Activated CD4-positive, CD25-positive, alpha-beta regulatory T cell treated with anti-CD3 and anti-CD28 coated beads, Interleukin-2, amount 50 U/mL, for 24 hours (primary cell): Measurements from ENCODE around the gene STAU1.
"Not testable (repeated sequence)": the region's sequence is repeated elsewhere in the genome, so short reads cannot be mapped to it uniquely, and the experiment has no call there.

Experiments
- ATAC-seq, 2 donors: fragments of 150-1000 bp; cut with Tn5 transposase; one replicate each; pipeline ENCODE4 v1.10.0; 2021; ENCODE audit warnings: mild to moderate bottlenecking in 1 of 2, moderate library complexity in 1 of 2

The STAU1 gene

GRCh38 chr20:49187851-49188641 is at the start of gene STAU1:
Gene STAU1, minus strand, starts transcription at chr20:49188334. Its CDS starts 22,133 bp downstream, at chr20:49166201.
- ATAC-seq, result peak; percentile 98

GRCh38 chr20:49237531-49237930 is 49.4 kb upstream of the STAU1 start:
- ATAC-seq, result no peak

GRCh38 chr20:49236301-49236700 is 48.2 kb upstream of the STAU1 start:
- ATAC-seq, result no peak

- no peak for ATAC-seq
Measured at GRCh38 chr20:49234831-49235230, 46.7 kb upstream of the STAU1 start.

- ATAC-seq, result no peak
Measured at GRCh38 chr20:49233226-49233625, 45.1 kb upstream of the STAU1 start.

- ATAC-seq, result no peak
Measured at GRCh38 chr20:49231471-49231870, 43.3 kb upstream of the STAU1 start.

GRCh38 chr20:49230561-49231133 is 42.5 kb upstream of the STAU1 start:
- no peak for ATAC-seq

GRCh38 chr20:49230021-49230420 is 41.9 kb upstream of the STAU1 start:
- ATAC-seq, result no peak

GRCh38 chr20:49229381-49229780 is 41.2 kb upstream of the STAU1 start:
- no peak for ATAC-seq

- no peak for ATAC-seq
Measured at GRCh38 chr20:49228676-49229075, 40.5 kb upstream of the STAU1 start.

GRCh38 chr20:49225896-49226295 is 37.8 kb upstream of the STAU1 start:
- ATAC-seq, result no peak

GRCh38 chr20:49219924-49220831 is 32.0 kb upstream of the STAU1 start:
- ATAC-seq, result no peak

GRCh38 chr20:49219091-49219923 is 31.2 kb upstream of the STAU1 start, which contains the start of gene DDX27:
Gene DDX27, plus strand, starts transcription at chr20:49219416. Its CDS starts 33 bp downstream, at chr20:49219449.
- peak; percentile 90 to 91 for ATAC-seq

GRCh38 chr20:49218739-49219090 is 30.6 kb upstream of the STAU1 start:
- not testable (repeated sequence) for ATAC-seq

GRCh38 chr20:49216991-49217578 is 29.0 kb upstream of the STAU1 start:
- peak; percentile 74 to 77 for ATAC-seq

- no peak for ATAC-seq
Measured at GRCh38 chr20:49215232-49215631, 27.1 kb upstream of the STAU1 start.

GRCh38 chr20:49214571-49214970 is 26.4 kb upstream of the STAU1 start:
- ATAC-seq, result no peak

- no peak for ATAC-seq
Measured at GRCh38 chr20:49210757-49211110, 22.6 kb upstream of the STAU1 start.

GRCh38 chr20:49210101-49210756 is 22.1 kb upstream of the STAU1 start:
- no peak for ATAC-seq

GRCh38 chr20:49207076-49207475 is 18.9 kb upstream of the STAU1 start:
- ATAC-seq, result no peak

- no peak for ATAC-seq
Measured at GRCh38 chr20:49203746-49204145, 15.6 kb upstream of the STAU1 start.

- no peak for ATAC-seq
Measured at GRCh38 chr20:49203011-49203410, 14.9 kb upstream of the STAU1 start.
